Right lung (tissue), 5 donors: ENCODE results near the gene SLC35C1. TPM values are rescaled to one million over a fixed set of nuclear protein-coding genes. Genes with fewer than 3 reads are reported as not detected.
A peak's percentile ranks its signal among the peaks of the same experiment; 100 is the strongest.

ENCODE experiments used
- DNase-seq, 2 donors: peaks; one replicate each; pipeline ENCODE4 v3.0.0-alpha.2; 2013
- polyA plus RNA-seq, 5 donors: library from polyadenylated mRNA; unstranded; fragments of 120-200 nt; gene quantifications; one replicate each; pipeline versions ENCODE4 v1.2.1 to v1.2.3, GENCODE V29; 2013; ENCODE audit warnings: inconsistent platforms in 1 of 5, low replicate concordance in 1 of 5; ENCODE audit not compliant: insufficient read length in 5 of 5, insufficient read depth in 1 of 5

The SLC35C1 gene
- polyA plus RNA-seq, 5 donors: 5.9 to 8.8 (median 6.9) TPM

DNA sequence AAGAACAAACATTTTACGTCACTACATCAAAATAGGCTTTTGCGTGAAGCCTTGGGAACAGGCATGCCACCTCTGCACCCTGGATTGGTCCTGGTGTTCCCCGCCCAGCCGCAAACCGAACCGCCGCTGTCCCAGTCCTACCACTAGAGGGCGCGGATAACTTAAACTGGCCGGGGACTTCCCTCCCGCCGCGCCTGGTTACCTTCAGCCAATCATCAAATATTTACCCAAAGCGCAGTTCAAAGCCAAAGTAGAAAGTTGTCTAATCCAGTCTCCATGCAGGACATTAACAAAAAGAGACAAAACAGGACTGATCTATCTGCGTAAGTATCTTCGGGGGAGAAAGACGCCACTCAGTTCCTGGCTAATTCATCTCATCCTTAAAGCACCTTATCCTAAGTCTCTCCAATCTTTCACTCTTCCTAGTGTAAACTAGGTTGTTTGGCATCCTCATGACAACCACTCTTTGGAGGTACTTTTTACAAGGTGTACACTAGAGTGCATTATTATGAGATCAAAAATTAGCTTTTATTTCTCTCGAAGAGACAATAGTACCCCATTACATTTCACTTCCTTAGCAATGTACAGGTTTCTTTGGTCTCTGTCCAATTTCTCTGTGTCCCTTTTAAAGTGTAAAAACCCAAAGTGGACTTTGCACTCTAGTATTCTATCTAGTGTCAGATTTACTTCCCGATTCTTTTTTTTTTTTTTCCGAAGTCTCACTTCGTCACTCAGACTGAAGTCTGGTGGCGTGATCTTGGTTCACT, 38.4 kb downstream of the SLC35C1 start:
- DNase-seq: peak; percentile 80 to 90

DNA sequence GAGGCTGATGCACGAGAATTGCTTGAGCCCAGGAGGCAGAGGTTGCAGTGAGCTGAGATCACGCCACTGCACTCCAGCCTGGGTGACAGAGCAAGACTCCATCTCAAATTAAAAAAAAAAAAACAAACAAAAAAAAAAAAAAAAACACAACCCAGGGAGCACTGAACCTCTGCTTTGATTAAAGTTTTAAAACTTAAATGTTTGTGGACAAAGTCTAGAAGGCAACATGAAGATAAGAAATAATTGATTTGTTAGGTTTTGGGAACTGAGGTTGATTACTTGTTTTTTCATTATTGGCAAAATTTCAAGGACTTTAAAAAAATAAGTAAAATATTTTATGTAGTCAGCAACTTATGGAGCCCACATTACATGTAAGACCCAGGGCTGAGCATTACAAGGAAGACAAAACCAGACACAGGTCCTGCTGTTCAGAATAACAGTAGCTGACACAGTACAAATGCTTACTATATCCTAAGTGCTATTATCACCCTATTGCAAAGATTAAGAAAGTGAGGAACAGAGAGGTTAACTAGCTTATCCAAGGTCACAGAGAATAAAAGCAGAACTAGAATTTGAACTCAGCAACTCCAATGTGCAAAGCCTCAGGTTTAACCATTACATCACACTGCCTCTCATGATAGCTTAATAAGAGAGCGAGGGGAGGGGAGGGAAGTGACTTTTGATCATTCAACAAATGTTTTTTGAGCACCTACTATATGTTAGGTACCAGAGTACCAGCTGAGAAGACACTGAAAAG, 40.1 kb downstream of the SLC35C1 start:
- DNase-seq: no peak

DNA sequence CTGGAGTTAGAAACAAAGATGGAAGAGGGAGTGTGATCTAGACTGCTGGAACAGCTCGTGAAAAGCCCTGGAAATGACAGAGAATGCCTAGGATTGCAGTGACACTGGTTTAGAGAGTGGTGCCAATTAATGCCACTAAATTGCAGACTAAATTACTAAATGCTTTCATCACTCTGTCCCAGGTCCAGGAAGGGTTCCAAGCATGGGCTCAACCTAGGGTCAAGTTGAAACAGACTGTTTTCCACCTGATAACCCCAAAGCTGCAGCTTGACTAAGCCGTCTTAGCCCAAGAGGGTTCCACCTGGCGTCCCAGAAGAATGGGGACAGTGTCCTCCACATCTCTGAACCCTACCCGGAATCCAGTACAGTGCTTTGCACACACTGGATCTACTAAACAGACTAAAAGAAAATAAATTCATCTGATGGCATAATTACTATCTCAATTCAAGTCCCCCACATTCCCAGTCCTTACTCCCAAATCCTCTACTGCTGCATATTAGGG, 41.3 kb downstream of the SLC35C1 start:
- no peak for DNase-seq

DNA sequence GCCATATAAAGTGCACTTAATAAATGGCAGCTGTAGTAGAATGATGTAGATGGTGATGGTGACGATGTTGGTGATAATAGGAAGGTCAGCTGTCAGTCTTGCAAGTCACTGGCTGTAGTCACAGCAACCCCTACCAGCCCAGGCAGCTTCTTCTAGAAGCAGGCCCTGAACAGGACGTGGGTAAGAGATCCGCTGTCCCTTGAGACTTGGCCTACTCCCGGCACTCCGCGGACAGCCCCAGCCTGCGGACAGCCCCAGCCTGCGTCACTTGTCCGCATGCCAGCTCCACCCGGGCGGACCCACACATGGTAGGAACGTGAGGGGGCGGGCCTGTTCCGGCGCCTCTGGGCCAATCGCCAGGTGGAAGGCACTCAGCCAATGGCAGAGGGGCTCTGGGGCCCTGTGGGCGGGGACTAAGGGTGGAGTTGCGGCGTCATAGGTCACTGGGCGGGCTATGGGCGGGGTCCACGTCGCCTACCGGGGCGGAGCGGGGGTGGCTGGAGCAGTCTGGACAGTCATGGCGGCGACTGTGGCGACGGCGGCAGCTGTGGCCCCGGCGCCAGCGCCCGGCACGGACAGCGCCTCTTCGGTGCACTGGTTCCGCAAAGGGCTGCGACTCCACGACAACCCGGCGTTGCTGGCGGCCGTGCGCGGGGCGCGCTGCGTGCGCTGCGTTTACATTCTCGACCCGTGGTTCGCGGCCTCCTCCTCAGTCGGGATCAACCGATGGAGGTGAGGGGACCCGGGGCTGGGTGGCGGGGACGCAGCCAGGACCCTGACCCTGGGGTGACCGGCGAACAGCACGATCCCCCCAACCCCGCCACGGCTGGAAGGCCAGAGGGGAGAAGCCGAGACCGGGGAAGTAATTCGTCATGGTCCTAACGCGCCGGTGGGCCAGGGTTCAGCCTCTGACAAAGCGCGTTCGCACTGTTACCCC, 42.3 kb downstream of the SLC35C1 start, which contains the start of gene CRY2:
Gene CRY2 (plus strand): TSS at position 502 of the 937 bp plus-strand sequence. CDS start 16 bp downstream, at position 518.
- DNase-seq: peak; percentile 100

DNA sequence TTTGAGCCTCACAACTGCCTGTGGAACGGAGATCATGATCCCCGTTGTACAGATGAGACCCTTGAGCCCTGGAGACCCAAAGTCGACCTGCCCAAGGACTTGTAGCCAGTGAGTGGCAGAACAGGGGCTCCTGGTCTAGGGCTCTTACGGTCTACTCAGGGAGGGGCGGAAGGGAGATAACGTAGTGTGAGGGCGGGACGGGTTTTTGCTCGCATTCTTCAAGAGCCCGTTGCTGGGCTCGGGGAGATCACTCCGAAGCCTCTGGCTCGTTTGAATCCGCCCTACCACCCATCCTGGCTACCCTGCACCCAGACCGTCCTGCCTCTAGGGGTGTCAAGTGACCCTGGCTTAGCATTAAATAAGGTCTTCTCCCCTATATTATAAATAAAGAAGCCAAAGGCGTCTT, 43.0 kb downstream of the SLC35C1 start:
- peak; percentile 57 to 66 for DNase-seq

DNA sequence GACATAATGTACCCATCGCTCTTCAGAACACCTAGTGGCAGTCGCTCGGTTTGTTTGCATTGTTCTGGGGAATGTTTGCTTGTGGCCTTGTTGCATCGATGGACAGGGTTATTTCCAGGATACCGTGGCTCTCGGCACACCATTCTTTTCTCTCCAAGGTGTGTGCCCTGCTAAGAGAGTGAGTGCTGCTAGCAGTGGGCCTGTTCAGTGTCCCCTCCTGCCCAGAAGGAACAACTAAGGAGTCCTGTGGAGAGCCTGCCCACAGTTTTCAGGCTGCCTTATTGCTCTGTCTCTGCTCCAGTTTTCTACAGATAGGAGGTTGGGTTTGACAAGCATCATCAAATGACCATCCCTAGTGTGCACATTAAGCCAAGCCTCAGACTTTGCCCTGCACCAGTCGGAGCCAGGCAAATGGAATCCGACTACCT, 43.7 kb downstream of the SLC35C1 start:
- DNase-seq: no peak

DNA sequence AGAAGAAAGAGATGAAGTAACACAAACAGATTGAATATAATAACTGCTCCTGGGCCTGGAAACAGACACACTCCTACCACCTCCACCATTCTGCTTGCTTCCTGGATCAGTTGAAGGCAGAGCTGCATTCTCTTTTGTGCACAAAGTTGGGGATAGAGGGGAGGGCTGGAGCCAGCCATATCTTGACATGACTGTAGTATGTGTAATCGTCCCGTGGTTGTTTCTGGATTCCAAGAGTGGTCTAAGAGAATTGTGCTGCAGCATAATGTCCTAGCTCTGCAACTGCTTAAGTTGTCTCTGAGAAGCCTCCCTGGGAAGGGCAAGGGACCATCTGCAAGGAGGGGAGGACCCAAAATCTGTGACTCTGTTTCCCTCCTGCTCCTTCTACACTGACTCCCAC, 45.5 kb downstream of the SLC35C1 start:
- DNase-seq: no peak

DNA sequence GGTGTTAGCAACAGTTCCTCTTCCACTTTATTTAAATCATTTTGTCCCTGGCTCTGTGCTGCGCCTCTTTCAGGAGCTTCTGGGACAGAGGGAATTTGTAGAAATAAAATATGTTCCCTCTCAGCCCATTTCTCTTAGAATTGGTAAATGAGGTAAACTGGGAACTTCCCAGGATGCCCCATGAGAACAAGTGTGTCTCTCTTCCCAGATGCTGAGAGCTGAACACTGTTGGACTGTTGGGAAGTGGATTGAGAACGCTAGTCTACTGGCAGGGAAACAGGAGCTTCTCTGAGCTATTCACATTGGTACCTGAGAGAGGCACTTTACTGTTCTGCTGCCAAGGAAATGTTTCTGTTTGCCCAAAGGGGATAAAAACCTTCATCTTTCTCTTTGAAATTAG, 46.3 kb downstream of the SLC35C1 start:
- DNase-seq: no peak

DNA sequence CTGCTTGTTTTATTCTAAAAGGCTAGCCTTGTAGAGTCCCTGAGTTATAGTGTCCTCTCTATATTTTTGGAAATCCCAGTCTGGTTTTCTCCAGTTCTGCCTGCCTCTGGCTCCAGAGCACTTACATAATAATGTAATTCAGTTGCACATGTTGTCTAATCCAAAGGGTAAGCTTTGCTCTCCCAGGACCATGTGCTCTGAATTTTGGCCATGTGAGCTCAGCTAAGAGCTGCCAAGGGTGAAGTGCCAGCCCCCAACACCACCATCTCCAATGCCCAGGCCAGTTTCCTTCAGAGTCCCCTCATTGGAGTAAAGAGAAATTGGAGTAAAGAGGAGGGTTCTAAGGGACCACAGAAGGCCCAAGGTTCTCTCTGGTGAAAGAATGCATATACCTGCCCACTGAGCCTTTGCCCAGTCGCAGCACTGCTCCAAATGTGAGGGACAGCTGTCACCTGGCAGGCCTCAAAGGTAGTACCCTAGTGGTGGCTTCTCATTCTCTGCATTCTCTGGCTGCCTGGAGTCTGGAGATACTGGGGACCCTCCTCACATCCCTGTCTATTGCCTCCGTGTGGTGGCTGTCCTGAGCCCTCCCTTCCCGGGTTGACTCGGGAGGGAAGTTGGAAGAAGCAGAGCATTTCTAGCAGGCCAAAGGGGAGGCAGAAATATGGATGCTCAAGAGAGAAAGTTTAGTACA, 47.2 kb downstream of the SLC35C1 start:
- no peak for DNase-seq

DNA sequence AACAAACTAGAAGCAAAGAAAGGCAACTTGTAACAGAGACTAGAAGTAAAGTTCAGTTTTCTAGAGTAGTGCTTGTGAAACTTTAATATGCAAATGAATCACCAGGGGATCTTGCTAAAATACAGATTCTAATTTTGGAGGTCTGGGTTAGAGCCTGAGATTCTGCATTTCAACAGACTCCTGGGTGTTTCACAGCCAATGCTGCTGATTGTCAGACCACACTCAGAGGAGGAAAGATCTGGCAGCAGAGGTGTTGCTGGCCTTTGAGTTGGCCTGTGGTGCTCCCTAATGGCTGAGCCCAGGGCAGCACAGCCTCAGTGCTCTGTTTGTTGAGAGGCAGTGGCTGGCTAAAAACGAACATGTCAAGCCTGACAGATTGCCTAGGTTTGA, 47.8 kb downstream of the SLC35C1 start:
- no peak for DNase-seq

DNA sequence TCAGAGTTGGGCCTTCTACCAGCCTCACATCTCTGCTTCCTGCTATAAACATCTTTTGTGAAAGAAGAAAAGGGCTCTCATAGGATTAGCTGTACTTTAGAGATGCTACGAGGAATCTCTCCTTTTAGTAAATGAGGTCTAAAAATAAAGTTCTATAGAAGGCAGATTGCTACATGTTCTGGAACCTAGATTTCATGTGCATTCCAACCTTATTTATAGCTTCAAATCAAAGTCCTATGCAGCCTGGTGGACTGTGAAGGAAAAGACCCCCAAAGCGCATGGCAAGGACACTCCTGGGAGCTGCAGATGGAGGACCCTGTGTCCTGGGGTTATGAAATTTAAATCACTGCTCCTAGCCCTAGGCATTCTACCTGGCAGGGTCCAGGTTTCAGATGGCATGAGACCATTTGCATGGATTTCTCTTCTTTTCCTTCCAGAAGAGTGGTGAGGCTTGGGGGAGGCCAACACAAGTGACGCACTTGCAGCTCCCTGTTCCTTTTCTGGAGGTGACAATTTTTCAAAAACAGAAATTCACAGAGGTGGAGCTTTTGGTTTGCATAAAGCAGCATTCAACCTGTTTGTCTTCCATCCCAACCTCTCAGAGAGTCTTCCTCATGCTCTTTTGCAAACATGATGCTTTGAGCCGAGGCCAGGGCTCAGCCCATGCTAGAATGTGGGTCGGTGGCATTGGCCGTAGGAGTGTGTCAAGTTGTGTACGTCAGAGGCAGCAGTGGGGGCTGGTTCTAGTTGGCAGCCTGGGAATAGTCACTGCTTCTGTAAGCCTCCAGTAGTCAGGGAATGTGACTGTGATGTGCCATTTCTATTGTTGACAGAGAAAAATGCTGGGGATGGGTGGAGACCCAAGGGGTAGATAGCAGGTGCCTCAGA, 48.6 kb downstream of the SLC35C1 start:
- DNase-seq: no peak

DNA sequence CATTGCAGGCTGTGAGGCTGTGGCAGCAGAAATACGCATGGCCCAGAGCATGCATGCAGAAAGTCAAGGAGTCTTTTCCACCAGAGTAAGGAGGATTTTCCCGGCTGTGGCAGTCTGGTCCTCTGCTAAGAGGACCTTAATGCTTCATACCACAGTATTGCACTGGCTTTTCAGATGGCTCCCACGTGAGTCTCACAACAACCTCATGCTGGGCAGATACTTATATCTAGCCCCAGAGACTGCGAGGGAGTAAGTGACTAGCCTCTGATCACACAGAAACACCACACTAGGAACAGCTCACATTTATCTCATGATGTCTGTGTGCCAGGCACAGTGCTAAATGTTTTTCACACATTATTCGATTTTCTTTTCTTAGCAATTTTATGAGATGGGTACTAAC, 50.4 kb downstream of the SLC35C1 start:
- DNase-seq: no peak

DNA sequence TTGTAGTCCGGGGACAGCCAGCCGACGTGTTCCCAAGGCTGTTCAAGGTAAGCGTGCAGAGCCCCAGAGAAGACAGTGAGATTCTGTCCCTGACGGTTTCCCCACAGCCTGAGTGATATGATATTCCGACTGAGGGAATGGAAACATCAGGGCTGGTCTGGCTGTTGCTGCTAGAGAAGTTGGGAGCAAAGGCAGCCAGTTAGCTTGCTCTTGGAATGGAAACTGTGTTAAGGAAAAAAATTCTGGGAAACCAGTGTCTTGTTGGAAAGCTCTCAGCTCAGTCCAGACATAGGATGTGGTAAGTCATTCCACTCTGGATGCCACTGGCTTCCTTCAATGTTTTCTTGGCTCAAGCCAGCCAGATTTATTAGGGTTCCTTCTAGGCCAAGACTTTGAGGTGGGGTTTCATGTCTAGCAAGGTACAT, 51.1 kb downstream of the SLC35C1 start:
- no peak for DNase-seq

DNA sequence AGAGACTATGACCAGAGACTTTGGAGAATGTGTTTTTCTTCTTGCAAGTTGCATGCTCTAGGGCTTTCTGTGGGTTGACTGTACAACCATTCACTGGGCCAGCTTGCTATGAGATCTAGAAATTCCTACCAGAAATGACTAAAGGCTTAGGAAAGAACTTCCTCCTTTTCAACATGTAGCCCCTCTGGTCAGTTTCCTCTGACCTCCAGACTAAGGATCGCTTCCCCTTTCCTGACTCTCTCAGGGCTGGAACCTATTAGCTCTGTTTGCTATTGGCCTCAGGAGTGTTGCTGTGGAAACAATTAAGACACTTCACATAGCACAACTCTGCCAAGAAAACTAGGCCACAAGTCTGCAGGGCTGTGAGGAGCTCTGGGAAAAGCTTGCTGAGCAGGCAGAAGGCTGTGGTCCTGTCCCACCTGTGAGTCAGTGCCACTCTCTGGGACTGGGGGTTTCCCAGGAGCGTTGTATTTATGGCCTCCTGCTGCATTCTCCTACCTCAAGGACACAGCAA, 53.1 kb downstream of the SLC35C1 start:
- DNase-seq: peak; percentile 77 to 79

DNA sequence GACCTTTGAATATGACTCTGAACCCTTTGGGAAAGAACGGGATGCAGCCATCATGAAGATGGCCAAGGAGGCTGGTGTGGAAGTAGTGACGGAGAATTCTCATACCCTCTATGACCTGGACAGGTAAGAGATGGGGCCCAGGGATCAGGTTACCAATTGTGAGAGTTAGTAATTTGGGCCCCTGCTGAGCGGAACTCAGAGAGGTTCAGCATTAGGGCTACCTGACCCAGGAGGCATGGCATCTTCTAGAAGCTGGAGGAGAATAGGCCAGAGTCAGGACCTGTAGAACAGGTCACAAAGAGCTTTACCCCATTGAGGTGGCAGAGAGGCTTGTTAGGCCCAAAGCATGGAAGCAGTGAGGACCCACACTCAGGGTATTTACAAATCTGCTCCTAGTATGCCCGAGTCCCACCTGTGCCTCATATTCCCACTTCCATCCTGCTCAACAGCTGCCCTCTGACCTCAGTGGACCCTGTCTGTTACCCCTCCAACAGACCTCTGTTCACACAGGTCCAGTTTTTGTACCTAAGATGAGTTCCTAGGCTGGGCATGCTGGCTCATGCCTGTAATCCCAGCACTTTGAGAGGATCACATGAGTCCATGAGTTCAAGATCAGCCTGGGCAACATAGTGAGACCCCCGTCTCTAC, 53.9 kb downstream of the SLC35C1 start:
- DNase-seq: no peak

DNA sequence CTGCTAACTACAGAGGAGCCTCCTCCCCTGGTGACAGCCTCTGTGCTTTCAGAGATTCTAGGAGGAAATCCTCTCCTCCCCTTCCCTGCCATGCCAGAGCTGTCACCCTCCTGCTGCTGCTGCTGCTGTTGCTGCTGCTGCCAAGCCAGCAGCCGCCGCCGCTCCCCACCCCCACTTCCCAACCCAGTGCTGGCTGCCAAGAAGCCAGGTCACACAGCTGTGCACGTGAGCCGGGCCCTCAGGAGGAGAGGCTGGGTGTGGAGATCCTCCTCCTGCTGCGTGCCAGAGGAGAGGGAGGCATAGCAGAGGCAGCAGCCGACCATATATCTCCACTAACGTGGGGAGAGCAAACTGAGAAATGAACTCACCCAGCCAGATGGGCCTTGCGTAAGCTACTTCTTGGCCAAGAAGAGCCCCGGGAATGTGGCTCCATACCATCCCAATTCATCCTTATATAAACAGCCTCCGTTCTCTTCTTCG, 54.8 kb downstream of the SLC35C1 start:
- peak; percentile 91 to 93 for DNase-seq

DNA sequence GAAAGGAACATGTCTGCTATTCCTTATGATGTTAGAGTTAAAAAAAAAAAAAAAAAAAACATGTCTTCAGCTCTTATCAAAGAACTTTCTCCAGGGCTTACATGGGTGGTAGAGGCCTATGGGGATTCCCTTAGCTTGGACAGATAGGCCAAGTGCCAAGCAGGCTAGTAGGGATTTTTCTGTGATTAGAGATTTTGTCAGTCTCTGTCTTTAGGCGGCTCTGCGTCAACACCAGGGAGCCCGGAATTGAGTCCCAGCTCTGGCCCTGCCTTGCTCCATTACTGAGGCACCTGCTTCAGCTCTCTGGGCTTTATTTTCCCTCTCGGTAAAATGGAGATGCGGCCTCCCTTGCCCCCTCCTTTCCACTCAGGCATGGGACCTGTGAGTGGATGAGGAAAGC, 55.4 kb downstream of the SLC35C1 start:
- no peak for DNase-seq

DNA sequence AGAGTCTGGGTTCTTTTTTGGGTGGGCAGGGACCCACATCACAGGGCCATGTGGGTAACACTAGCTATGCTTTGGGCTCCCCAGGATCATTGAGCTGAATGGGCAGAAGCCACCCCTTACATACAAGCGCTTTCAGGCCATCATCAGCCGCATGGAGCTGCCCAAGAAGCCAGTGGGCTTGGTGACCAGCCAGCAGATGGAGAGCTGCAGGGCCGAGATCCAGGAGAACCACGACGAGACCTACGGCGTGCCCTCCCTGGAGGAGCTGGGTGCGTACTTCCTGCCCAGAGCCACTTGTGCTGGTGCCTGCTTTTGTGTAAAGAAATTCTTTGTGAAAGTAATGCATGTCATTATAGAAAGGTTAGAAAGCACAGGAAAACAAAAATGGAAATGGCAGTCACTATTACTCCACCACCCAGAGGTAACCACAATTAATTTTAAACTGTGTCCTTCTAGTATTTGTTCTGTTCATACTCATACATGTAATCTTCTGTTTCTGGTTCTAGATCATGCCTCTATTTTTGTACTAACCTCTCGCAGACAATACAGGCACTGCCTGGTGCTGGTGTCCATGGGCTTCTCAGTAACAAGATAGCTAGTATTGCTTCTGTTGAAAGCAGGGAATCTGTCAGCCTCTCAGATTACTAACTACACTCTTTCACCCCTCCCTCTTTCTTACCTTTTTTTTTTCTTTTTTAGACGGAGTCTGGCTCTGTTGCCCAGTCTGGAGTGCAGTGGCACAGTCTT, 56.0 kb downstream of the SLC35C1 start:
- DNase-seq: no peak
